ELF-1 (cell line): ENCODE data around the gene SH3TC2.
A peak's percentile ranks its signal among the peaks of the same experiment; 100 is the strongest.

Experiments
- DNase-seq: peaks from one replicate; pipeline ENCODE4 v3.0.0-alpha.2; 2016; ENCODE audit warnings: low read depth, low spot score

SH3TC2 gene

GRCh38 chr5:149060325-149060724, 2.5 kb downstream of the SH3TC2 start:
- peak; percentile 74 for DNase-seq

- no peak for DNase-seq
Observed at GRCh38 chr5:149056616-149057165, 6.2 kb downstream of the SH3TC2 start.

- no peak for DNase-seq
Observed at GRCh38 chr5:149054416-149054815, 8.4 kb downstream of the SH3TC2 start.

- no peak for DNase-seq
Observed at GRCh38 chr5:149053072-149053695, 9.7 kb downstream of the SH3TC2 start.

GRCh38 chr5:149049371-149049781, 13.5 kb downstream of the SH3TC2 start:
- no peak for DNase-seq

- DNase-seq: no peak
Observed at GRCh38 chr5:149048811-149049210, 14.1 kb downstream of the SH3TC2 start.

GRCh38 chr5:149047462-149047861, 15.4 kb downstream of the SH3TC2 start:
- no peak for DNase-seq

GRCh38 chr5:149046196-149046829, 16.5 kb downstream of the SH3TC2 start:
- DNase-seq: no peak

- no peak for DNase-seq
Observed at GRCh38 chr5:149045089-149045460, 17.8 kb downstream of the SH3TC2 start.

GRCh38 chr5:149044453-149045088, 18.3 kb downstream of the SH3TC2 start:
- DNase-seq: no peak

- no peak for DNase-seq
Observed at GRCh38 chr5:149043641-149044040, 19.2 kb downstream of the SH3TC2 start.

GRCh38 chr5:149042865-149043264, 20.0 kb downstream of the SH3TC2 start:
- DNase-seq: no peak

- DNase-seq: no peak
Observed at GRCh38 chr5:149041242-149041641, 21.6 kb downstream of the SH3TC2 start.

GRCh38 chr5:149040421-149040820, 22.4 kb downstream of the SH3TC2 start:
- no peak for DNase-seq

GRCh38 chr5:149039506-149039905, 23.4 kb downstream of the SH3TC2 start:
- no peak for DNase-seq

GRCh38 chr5:149038336-149039080, 24.4 kb downstream of the SH3TC2 start:
- no peak for DNase-seq

GRCh38 chr5:149037817-149038216, 25.0 kb downstream of the SH3TC2 start:
- no peak for DNase-seq

GRCh38 chr5:149036970-149037369, 25.9 kb downstream of the SH3TC2 start:
- DNase-seq: no peak

GRCh38 chr5:149036168-149036567, 26.7 kb downstream of the SH3TC2 start:
- no peak for DNase-seq

- DNase-seq: peak; percentile 77
Observed at GRCh38 chr5:149035372-149035790, 27.5 kb downstream of the SH3TC2 start.

GRCh38 chr5:149030838-149031397, 31.9 kb downstream of the SH3TC2 start:
- DNase-seq: peak; percentile 8

GRCh38 chr5:149030392-149030791, 32.5 kb downstream of the SH3TC2 start:
- no peak for DNase-seq
